GM21367 (cell line): ENCODE results near the gene DNASE1L1.

ENCODE experiments used
- ATAC-seq: cut with Tn5 transposase; IDR thresholded peaks from one replicate; pipeline ENCODE4 v1.9.1; 2021; ENCODE audit not compliant: unreplicated experiment

DNASE1L1 gene

DNA sequence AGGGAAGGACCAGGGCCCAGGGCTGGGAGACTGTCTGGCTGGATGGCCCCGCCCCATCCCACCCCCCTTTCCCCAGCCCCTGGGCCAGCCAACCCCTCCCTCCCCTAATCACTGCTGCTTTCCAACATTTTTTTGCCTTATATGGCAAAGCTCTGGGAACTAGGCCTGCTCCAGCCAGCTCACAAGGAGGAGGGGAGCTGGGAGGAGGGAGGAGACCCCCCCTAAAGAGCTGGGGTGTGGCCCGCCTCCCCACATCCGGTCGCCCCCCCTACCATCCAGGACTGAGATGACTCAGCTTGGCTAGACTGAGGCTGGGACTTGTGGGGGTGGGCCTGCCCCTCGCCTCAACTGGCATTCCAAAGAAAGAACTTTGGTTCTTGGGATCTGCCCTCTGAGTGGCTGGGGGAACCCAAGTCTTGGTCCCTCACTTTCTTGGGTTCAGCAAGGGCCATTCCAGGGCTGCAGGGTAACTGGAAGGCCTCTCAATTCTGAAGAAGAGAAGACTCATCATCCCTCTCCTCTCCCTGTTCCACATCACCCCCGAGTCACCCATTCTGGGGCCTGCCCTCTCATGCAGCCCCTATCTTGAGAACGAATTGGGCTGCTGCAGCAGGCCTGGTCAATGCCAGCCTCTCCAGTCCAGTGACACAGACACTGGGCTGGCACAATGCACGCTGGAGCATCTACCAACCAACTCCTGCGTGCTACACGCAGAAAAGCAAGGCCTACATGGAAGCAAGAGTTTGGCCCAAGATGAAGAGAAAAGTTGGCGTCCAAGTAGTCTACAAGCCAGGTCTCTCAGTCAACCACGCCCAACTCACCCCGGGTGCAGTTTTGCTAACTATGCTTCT, 39.4 kb downstream of the DNASE1L1 start:
- no peak for ATAC-seq

- no peak for ATAC-seq
Measured at GRCh38 chrX:154368630-154369448, 40.2 kb downstream of the DNASE1L1 start.

DNA sequence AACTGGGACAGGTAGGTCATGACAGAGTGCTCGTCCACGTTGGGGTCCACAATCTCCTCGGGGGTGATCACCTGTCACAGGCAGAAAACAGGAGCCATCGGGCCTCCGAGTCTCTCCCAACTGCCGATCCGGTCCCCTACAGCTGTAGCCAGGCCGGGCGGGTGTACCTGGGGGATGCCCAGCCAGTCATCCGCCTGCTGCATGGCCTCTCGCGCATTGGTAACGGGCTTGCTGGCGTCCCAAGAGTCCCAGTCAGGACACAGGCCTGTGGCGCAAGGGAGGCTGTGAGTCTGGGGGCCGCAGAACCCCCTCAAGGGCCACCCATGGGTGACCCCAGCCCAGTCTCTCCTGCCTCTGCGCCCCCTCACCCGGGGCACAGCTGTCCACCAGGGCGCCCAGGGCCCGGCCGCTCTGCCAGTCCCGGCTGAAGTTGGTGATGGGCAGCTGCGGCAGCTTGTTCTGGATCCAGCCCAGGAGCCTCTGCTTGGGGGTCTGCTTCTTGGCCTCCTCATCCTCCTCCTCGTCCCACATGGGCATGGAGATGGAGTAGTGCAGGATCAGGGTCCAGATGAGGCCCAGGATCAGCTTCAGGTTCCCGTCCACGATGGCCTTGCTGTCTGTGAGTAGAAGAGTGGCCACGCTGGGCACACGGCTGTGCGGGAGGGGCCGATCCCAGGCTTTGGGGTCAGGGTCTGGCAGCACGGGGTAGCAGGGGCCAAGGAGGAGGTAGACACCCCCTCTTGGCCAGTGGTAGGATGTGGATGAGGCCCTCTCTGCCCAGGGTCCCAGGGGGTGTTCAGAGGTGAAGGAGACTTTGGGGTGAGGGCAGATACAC, 41.4 kb downstream of the DNASE1L1 start:
- ATAC-seq = no peak

GRCh38 chrX:154366666-154367055, 42.4 kb downstream of the DNASE1L1 start:
- no peak for ATAC-seq

- ATAC-seq = no peak
Measured at GRCh38 chrX:154365997-154366665, 42.9 kb downstream of the DNASE1L1 start.

GRCh38 chrX:154365052-154365600, 43.9 kb downstream of the DNASE1L1 start:
- no peak for ATAC-seq

DNA sequence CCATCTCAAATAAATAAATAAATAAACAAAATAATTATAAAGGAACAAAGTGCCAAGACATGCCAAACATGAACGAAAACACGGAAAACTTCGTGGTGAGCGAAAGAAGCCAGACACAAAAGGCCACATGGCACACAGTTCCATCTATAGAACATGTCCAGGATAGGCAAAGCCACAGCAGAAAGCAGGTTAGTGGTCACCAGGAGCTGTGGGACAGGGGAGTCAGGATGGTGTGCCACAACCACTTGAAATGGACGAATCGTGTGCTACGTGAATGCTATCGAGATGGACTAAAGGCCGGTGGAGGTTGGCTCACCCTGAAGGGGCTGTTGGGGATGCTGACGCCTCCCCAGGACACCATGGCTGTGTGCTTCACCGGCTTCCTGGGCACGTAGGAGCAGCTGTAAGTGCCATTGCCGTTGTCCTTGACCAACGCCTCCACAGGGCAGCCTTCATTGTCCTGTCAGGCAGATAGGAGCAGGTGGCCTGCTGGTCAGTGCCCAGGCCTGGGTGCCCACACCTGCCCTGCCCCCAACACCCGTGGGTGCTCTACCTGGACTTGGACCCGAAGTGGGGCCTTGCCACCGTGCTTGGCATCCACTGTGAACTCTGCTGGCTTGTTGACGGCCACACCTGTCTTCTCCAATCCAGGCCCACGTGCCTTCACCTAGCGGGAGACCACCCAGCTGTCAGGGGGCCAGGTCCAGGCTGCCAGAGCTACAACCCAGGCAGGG, 45.2 kb downstream of the DNASE1L1 start:
- no peak for ATAC-seq

GRCh38 chrX:154362085-154362742, 46.8 kb downstream of the DNASE1L1 start:
- no peak for ATAC-seq

GRCh38 chrX:154360155-154360713, 48.8 kb downstream of the DNASE1L1 start:
- ATAC-seq = no peak

DNA sequence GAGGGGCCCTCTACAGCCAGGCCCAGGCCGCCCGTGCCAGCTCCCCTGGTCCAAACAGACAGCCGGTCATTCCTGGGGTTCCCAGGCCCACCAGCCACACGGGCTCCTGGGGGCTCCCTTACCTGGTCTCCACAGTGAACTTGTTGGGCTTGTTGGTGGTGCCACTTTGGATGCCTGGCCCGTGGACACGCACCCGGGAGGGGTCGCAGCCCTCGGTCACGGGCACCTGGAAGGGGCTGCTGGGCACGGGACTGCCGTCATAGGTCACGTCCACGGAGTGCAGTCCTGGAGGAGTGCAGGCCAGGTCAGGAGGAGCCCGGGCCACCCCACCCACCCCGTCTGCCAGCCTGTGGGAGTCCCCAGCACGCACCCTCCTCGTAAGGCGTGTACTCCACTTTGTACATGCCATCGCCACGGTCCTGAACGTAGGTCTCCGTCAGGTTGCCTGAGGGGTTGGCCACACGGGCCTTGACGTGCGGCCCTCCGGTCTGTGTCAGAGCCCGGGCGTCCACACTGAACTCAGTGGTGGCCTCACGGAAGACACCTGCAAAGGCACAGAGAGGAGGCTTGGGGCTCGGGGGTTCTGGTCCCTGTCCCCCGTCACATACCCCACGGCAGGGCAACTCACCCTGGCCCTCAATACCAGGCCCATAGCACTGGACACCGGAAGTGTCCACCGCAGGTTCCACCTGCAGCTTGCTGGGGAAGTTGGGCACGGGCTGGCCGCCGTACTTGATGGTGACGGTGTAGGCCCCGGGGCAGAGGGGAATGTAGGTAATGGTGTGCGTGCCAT, 49.5 kb downstream of the DNASE1L1 start:
- ATAC-seq = no peak

DNA sequence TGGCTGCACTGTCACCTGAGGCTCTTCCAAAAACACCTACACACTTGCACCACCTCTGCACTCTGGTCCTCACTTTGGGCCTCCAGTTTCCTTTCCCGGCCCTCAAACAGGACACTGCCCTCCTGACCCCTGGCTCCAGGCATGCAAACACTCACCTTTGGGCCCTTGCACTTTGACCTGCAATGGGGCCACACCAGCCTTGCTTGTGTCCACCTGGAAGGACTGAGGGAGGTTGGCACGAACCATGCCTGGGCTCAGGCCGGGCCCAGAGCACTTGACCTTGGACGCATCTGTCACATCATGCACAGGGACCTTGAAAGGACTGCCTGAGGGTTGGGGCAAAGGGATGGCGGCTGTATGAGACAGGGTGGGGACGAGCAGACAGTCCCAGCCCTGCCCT, 50.2 kb downstream of the DNASE1L1 start:
- no peak for ATAC-seq

GRCh38 chrX:154358011-154358410, 51.0 kb downstream of the DNASE1L1 start:
- no peak for ATAC-seq

- ATAC-seq = no peak
Measured at GRCh38 chrX:154357205-154357604, 51.8 kb downstream of the DNASE1L1 start.

DNA sequence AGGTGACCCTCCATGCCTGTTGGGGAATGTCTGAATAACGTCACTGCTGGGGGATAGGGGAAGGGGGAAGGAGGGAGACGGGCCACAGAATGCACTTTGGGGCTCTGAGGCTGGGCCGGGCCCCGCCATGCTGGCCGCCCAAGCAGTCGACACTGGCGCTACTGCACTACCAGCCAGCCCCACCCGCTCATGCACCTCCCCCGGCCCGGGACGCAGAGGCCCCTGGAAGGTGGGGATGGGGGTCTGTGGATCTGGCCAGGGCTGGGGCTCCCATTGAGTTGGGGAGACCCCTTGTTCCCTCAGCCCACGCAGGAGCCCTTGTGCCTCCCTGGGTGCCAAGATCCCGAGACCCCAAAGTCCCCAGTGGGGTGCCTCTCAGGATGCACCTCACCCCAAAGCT, 52.5 kb downstream of the DNASE1L1 start:
- ATAC-seq = no peak

DNA sequence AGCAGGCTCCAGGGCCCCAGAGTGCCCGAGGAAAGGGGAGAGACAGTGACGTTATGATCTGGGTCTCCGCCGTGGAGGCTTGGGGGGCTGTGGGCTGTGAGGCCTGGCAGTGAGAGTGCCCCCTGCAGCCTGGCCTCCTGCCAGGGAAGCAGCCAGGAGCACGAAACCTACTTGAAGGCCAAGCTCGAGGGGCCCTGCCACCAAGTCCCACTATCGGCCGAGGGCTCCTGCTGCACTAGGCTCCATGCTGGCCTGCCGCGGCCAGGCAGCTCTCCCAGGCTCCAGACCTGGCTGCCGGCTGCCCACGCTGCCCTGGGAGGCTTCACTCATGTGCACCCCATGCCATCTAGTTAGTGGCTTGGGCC, 53.3 kb downstream of the DNASE1L1 start:
- no peak for ATAC-seq

- ATAC-seq = no peak
Measured at GRCh38 chrX:154355094-154355775, 53.8 kb downstream of the DNASE1L1 start.

- ATAC-seq = no peak
Measured at GRCh38 chrX:154354516-154354915, 54.5 kb downstream of the DNASE1L1 start.

DNA sequence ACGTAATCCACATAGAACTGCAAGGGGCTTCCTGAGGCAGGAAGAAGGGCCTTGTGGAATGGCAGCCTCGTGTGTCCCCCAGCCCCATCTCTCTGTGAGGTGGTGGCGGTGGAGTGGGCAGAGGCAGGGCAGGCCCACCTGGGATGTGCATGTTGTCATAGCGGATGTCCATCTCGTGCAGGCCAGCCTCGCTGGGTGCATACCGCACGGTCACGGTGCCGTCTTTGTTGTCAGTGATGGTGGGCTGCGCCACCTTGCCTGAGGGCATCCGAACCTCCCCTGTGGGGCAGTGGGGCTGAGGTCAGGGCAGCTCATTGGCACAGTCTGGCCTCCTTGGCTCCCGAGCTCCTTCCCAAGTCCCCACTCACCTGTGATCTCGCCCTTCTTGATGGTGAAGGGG, 55.0 kb downstream of the DNASE1L1 start:
- no peak for ATAC-seq
